Activated CD4-positive, CD25-positive, alpha-beta regulatory T cell treated with anti-CD3 and anti-CD28 coated beads, Interleukin-2, amount 50 U/mL, for 24 hours (primary cell): ENCODE data around the gene PLD1.

Experiments used
- ATAC-seq, 2 donors: fragments of 150-1000 bp; cut with Tn5 transposase; one replicate each; pipeline ENCODE4 v1.10.0; 2021; ENCODE audit warnings: mild to moderate bottlenecking in 1 of 2, moderate library complexity in 1 of 2

The PLD1 gene

DNA sequence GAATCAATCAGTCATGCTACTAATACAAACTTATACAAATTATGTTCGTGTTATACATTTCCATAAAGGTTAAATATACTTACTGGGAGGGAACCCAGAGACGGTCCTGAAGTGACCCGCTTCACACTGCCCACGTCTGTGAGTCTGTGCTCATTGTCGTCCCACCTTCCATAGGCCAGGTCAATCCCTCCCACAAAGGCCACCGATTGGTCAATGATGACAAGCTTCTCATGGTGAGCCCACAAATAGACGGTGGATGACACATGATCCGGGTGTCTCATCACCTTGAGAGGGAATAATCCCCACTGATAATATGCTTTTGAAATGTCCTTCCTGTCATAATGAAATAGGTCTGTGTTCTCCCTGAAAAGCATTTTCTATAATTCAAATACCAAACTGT is 121.7 kb downstream of the PLD1 start:
- no peak for ATAC-seq

DNA sequence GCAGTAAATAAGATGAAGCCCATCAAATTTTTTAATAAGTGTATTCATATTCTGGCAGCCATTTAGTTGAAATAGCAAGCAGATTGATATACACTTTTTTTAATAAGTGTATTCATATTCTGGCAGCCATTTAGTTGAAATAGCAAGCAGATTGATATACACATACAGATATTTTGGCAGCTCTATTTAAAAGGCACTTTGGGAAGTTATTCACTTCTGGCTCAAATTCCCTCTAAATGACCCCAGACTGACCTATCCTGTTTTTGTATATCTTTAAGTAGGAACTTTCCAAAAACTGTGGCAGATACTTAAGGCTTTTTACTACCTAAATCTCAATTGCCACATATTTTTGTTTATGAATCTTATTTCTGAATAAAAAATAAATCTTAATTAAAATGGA is 122.3 kb downstream of the PLD1 start:
- ATAC-seq: no peak

DNA sequence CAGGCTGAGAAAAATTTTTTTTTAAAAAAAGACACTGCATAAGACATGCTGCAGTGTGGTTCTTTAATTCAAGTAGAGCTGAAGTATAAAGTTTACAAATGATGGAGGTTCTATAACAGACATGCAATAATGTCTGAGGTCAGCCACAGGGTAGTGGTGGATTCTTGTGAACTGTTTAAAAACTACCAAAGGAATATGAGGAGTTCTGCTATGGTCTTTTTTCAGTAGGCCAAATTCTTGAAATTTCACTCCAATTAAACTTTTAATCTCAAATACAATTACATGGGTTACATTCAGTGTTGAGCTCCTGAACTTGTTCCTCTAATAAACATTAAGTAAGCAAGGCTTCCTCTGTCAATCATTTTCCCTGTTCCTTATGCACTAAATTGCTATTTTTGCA is 122.7 kb downstream of the PLD1 start:
- no peak for ATAC-seq

DNA sequence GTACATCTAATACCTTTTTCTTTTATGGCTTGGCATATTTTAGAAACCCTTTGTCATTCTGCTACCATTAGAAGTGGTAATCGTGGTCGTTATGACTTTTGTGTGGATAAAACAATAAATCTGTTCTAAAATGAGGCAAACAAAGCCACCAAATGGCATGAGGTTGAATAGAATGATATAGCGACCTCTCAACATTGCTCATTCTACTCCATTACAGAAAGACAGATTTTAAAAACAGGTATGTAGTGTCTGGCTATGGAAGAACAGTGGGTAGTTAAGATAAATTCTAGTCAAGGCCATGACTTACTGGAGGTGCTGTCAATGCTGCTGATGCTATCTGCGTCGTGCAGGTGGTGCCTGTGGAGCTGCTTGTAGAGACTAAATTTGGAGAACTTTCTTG is 123.2 kb downstream of the PLD1 start:
- no peak for ATAC-seq

DNA sequence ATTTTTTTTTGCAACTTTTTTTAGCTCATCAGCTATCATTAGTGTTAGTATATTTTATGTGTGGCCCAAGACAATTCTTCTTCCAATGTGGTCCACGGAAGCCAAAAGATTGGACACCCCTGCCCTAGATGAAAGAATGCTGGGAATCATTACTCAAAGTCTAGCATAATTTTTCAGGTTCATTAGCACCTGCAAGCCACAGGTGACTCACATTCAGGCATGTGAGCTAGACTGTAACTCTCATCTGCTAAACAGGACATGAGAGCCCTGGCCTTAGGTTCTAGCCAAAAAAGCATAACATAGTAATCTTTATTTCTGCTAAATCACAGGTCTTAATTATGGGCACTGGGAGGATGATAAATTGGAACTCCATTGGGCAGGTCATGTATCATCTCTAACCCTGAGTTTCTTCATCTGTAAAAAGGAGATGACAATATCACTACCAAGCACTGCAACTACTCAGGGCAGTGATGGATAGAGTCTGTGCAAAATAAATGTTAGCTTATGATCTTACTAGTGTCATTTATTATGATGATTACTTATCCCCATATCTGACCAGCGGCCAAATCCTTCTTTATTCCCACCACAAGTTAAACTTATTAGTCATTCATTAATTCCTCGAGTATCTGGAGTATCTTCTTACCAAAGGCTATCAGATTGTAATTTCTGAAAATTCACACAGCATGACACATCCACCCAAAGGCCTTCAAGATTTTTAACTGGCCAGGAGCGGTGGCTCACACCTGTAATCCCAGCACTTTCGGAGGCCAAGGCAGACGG is 125.0 kb downstream of the PLD1 start:
- no peak for ATAC-seq

DNA sequence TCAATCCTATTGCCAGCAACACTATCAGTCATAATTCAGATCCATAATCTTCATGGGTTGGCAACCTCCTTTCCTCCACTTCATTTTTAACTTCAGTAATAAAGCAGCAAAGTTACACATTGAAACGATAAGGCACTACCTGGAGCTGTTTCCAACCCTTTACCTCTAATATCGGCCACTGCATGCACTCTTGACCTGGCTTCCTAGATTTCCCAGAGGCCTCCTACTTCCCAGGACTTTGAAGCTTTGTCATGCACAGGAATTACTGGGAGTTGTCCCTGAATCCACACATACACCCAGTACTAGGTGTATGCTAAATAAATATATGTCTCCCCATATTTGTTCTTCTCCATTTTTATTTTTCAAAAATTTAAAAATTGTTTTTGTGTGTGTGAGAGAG is 126.1 kb downstream of the PLD1 start:
- ATAC-seq: no peak

DNA sequence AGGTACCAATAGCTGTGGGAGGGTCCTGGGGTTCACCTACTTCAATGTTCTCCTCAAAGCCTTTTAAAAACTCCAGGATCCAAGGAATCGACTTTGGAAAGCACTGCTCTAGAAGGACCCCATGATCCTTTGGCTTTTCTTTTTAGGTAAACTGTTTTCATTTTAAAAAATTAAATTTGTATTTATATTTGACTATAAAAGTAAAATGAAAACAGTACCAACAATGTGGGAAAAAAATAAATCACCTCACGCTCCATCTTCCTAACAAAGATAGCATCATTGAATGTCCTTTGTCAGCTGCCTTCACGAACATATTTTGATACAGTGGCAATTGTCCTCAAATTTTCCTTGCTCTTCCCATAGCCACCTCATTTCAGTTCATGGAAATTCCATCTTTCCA is 127.5 kb downstream of the PLD1 start:
- no peak for ATAC-seq

DNA sequence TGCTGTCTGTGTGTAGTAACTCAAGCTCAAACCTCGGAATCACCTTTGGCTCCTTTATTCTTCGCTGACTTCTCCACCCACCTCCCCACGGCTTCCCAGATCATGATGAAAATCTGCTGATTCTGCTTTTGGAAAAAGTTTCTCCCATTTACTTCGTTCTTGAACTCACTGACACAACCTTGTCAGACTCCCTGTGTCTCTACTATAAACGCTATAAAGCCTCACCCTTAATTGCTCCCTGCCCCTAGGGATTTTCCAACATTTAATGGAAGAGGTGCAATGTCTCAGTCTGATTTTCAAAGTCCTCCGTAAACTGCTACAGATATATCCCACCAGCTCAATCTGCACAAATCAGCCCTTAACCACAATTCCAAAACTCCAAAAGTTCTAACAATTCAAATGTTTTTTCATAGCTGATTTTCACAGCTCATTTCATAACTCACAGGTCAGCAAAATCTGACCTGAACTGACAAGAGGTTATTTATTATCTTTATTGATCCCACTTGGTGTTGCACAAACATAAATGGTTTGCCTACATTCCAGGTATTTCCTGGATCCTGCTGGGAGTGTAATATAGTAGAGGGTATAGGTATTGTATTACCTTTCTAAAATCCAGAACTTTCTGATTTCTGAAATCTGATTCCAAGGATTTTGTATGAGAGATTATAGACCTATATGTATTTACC is 129.4 kb downstream of the PLD1 start:
- no peak for ATAC-seq

DNA sequence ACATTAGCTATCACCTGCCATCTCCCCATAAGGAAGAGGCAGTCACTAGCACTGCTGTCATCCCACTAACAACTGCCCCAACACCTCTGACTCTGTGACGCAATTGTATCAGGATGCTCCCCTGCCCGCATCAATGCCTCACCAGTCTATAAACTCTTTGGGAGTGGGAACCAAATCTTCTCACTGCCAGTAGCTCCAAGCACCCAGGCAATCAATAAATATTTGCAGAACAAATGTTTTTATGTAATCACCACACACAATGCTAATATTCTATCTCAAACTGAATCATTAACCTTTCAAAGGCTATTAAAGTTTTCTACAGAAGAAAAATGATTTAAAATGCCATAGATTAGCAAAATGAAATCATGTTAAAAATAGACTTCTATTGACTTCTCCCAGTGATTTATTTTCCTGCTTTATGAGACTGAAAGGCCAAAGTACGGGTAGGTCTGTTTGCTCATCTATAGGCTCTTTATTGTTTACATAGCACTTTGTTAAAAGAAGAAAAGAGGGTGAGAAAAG is 131.3 kb downstream of the PLD1 start:
- ATAC-seq: no peak

DNA sequence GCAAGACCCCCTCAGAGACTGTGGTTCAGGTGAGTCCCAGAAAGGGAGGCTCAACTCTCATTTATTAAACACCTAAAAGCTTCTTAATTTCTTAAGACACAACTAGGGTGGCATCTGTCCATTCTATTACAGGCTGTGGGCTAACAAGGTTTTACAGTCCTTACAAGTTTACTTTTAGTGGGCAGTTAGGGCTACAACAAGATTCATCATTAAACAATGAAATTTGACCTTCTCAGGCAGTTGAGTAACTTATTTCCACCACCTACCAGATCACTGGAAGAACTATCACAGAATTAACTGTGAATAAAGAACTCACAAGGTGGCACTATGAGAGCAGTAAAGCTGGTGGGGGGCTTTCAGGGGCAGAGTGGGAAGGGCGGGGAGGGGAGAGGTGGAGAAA is 132.6 kb downstream of the PLD1 start:
- ATAC-seq: no peak

DNA sequence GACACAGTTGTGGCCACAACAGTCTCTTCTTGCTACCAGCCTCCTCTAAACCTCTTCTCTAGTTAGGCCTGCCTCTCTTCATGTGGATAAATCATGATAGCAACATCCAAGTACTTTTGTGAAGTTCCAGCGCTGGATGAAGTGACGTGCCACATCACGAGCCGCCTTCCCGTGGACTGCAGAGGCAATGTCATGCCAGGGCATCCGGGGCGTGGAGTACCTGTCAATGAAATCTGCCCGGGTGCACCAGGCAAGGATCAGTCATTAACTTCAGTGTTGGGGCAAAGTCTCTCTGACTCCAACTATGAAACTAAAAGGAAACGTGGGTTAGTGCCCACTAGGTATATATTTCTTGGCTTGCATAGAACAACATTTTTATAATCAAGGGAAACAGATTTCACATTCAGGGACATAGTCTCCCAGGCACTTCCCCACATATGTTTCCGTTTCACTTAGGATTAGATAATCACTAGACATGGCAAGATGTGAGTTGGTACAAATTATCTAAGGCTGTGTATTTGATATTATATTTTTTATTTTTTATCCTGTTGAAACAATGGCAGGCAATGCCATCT is 133.6 kb downstream of the PLD1 start:
- no peak for ATAC-seq

DNA sequence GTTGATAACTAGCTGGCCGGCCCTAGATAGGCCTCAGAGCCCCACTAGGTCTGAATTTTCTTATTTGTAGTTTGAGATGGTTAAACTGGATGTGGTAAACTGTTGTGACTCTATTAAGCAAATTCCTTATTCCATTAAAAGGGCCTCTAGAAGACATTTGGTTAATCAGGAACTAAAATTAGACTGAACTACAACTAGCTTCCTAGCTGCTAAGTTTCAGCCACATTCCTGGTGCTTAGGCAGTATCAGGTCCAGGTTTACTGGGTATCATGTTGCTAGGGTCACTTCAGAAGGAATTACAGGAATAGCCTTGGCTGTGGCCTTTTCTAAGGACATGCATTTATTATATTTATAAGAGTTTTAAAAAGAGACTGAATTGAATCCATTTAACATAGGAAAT is 136.3 kb downstream of the PLD1 start:
- ATAC-seq: no peak

DNA sequence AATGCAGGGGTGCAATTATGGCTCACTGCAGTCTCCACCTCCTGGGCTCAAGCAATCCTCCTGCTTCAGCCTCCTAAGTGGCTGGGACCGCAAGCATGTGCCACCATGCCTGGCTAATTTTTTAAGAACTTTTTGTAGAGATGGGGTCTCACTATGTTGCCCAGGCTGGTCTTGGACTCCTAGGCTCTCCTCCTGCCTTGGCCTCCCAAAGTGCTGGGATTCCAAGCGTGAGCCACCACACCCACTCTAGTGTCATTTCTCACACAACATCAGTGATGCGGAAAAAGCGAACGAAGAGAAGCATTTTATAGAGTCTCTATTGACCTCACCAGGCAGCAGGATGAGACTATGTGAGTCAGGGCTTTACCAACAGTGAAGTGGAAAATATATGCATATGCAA is 137.7 kb downstream of the PLD1 start:
- no peak for ATAC-seq

DNA sequence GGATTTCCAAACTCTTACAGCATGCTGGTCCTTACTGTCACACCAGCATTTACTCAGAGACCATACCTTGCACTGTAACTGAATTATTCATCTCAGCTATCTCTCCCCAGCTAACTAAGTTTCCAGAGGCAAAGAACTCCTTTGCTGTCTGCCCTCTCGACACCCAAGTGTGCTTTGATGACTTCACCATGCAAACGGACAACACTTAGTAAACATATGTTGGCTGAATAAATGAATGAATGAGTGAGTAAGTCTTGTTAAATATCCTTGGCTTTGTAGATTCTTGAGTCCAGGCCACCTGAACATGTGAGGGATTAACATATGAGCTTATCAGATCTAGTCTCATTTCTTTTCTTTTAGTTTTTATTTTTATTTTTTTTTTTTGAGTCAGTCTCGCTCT is 138.2 kb downstream of the PLD1 start:
- no peak for ATAC-seq

DNA sequence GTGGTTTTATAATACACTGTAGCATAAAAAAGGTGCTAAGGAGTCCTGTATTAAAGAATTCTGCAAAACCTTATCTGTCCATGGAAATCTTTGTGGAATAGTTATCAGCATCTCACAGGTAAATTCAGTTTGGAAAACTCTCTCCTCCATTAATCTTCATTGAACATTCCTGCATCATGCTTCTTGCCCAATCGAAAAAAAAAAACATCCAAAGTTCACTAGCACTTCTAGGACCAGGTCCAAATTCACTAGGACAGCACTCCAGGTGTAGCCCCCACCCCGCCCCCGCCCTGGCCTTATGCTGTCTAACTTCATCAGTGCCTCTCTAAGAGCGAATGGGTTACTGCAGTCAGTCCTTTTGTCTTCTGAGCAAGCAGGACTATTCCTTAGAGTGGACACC is 138.6 kb downstream of the PLD1 start:
- ATAC-seq: no peak

DNA sequence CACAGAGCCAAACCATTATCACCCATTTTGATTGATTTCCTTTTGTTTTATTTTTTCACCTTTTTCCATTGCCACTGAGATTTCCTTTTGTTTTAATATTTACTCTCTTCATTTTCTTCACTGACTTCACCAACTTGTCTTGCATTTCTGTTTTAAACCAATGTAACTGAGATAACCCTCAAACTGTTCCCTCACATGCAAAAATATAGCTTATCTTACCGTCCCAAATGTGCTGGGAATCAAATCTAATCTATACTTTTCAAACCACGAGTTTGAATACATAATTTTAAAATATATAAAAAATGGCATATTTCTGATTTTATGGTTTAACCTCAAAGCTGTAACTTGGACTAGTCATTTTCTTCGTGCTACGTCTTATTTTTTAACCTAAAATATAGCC is 143.8 kb downstream of the PLD1 start:
- no peak for ATAC-seq

DNA sequence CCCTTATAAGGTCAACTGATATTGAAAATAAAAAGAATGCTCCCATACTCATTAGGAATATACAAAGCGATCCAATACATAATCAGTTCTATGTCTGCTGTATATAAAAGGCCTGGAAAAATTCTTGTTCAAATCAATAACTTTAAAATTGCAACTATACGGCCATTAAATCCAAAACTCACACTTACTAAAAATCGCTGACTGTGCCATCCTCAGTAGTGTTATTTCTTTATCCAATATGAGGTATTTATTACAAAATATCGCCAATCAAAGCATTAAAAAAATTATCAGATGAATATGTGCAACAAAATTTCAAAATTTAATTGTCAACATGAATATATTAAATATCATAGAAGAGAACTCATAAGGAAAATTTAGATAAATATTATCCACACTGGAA is 146.5 kb downstream of the PLD1 start:
- no peak for ATAC-seq

DNA sequence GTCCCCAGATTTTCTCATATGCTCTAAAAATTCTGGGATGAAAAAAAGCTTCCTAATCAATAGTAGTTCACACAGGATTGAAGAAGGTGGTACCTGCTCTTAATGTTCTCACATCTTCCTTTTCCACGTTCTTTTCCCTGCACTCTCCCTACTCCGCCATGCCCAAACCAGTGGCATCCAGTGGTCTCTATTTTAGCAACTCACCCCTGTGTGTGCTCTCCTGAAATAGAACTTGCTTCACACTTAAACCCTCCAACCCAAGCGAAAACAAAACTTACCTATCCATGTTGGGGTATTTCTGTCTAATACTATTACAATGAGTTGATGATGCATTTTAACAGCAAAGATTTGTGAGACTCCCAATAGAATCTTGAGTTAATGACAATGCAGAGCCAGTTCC is 148.8 kb downstream of the PLD1 start:
- no peak for ATAC-seq

DNA sequence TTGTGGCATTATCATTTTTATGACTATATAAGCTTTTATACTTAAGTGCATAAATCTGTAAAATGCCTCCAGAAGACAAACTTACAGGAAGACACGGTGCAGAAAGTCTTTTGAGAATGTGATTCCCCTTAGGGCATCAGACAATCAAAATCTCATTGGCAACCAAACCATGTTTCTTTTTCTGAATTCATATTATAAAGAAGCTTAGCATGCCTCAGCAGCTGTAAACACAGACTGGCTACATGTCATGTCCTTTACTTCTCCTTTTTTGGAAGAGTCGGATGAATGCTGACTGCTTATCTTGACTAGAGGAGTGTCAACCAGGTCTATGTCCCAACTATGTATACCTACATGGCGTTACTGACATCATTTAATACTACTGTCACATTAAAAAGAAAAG is 150.1 kb downstream of the PLD1 start:
- no peak for ATAC-seq

DNA sequence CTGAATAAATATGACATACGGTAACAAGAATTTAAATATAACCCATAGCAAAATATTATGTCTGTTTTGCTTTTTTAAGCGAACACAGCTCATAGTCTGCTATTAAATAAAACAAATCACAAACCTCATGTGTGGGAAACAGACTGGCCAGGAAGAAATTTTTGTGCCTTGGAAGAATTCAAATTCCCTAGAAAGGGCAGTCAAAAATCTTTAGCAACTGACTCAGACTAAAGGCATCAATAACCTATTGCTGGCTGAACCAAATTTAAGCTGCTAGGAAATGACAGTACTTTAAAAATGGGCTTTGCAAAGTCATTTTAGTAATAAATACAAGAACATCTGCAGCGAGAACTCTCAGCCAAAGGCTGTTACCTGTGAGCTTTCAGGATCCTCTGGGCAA is 151.4 kb downstream of the PLD1 start:
- no peak for ATAC-seq

DNA sequence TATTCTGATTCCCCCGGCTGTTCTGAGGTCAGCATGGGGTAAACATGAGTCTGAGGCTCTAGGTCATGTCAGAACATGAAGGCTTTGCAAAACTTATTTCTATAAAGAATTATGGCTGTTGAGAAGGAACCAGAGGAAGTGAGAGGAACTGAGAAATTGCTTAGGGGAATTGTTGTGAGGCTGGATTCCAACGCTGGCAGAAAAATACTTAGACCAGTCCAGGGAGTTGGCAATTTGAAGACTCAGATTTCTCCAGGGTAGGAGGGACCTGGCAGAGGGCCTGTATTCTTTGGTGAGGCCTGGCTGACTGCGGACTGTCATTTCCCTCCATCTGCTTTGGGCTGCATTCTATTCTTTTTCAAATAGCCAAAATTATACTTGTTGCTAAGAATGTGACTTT is 155.5 kb downstream of the PLD1 start:
- ATAC-seq: no peak

DNA sequence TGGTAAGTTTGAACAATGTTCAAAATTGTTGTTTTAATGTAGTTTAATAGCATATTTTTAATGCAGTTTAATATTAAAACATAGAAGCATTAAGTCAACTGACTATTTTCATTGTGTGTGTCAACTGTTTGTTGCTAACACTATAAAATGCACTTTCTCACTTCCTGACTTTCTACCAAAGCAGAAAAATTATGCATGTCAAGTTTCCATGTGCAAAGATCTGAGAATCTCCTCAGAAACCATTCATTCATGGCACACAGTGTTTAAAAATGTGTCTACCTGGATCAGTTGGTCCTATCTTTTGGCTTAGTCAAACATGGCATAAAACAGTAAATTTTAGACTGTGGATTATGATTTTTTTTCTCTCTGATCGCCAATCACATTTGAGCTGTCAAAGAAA is 156.0 kb downstream of the PLD1 start:
- ATAC-seq: no peak

DNA sequence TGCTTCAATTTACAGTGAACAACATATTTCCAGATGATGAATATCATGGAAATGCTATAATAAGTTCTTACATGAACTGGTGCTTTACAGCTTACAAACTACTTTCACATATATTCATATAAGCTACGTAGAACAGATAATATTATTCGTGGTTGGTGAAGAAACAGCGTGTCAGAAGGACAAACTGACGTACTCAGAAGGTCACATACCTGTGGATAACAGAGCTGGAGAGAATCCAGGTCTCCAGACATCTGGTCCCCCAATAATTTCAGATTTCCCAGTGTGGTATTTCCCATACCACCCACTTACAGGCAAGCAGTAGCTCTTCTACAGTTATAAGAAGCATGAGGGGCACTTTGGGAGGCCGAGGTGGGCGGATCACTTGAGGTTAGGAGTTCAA is 156.6 kb downstream of the PLD1 start:
- no peak for ATAC-seq

DNA sequence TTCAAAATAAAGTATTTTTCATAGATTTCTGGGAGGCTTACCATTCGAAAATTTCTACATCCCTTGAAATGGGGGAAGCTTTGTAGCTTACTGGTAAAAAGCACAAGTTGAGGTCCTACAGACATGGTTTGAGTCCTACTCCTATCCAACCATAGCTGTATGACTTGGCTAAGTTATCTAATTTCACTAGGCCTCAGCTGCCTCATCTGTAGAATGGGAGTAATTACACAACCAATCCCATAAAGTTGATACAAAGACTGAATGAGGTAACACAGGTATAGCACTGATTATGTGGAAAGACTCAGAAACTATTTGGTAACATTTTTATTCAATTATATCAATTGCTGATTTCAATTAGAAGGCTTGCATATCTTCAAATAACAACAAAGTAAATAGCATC is 157.4 kb downstream of the PLD1 start:
- ATAC-seq: no peak
